Heart left ventricle (tissue), 16 donors: ENCODE data around the gene NCKAP1. TPM values are rescaled to one million over a fixed set of nuclear protein-coding genes. Genes with fewer than 3 reads are reported as not detected.

Experiments
- ATAC-seq, 4 donors: fragments of 200-7000 bp; cut with Tn5 transposase; one replicate each; pipeline ENCODE4 v1.9.1; 2020 to 2022; ENCODE audit warnings: moderate library complexity in 4 of 4, mild to moderate bottlenecking in 3 of 4, moderate number of reproducible peaks in 1 of 4
- DNase-seq, 5 donors: peaks; one replicate each; pipeline ENCODE4 v3.0.0-alpha.2; 2020
- H3K27ac ChIP-seq, 12 donors: fragments of 200-600 bp; sonication (generic) in 4 of 12; one replicate each; pipeline versions ENCODE4 v1.5.0 to v1.8.0; 2016 to 2022; ENCODE audit warnings: mild to moderate bottlenecking in 2 of 12
- H3K27me3 ChIP-seq, 9 donors: fragments of 200-600 bp; sonication (generic) in 2 of 9; one replicate each; pipeline versions ENCODE4 v1.5.1 to v1.8.0; 2016 to 2022; ENCODE audit warnings: mild to moderate bottlenecking in 3 of 9
- H3K36me3 ChIP-seq, 9 donors: fragments of 200-600 bp; sonication (generic) in 2 of 9; one replicate each; pipeline versions ENCODE4 v1.5.0 to v1.8.0; 2018 to 2022; ENCODE audit warnings: mild to moderate bottlenecking in 2 of 9
- H3K4me1 ChIP-seq, 12 donors: fragments of 200-600 bp; sonication (generic) in 4 of 12; one replicate each; pipeline versions ENCODE4 v1.5.0 to v1.8.0; 2016 to 2022; ENCODE audit warnings: mild to moderate bottlenecking in 3 of 12
- H3K4me3 ChIP-seq, 12 donors: fragments of 200-600 bp; sonication (generic) in 4 of 12; one replicate each; pipeline versions ENCODE4 v1.5.0 to v1.8.0; 2017 to 2022; ENCODE audit warnings: mild to moderate bottlenecking in 9 of 12, moderate library complexity in 4 of 12
- H3K9me3 ChIP-seq, 12 donors: fragments of 200-600 bp; sonication (generic) in 4 of 12; one replicate each; pipeline versions ENCODE4 v1.5.0 to v1.8.0; 2016 to 2022; ENCODE audit warnings: mild to moderate bottlenecking in 1 of 12
- CTCF ChIP-seq, 12 donors: fragments of 200-600 bp; sonication (generic) in 4 of 12; IDR thresholded peaks; one replicate each; pipeline versions ENCODE4 v1.5.0 to v1.8.0; 2018 to 2022; ENCODE audit warnings: antibody characterized with exemption in 12 of 12, mild to moderate bottlenecking in 5 of 12
- POLR2A ChIP-seq, 2 donors: fragments of 450-650 bp; IDR thresholded peaks; one replicate each; pipeline ENCODE4 v1.6.1; 2017; ENCODE audit warnings: antibody characterized with exemption in 2 of 2, mild to moderate bottlenecking in 2 of 2, moderate library complexity in 2 of 2
- WGBS, 4 donors: extraction: QIAGEN DNeasy Blood & Tissue Kit in 2 of 4; methylation state at CpG; one replicate each; pipeline versions ENCODE4 v1.1.5 to v1.1.7; 2013 to 2018; 5-methylcytosine and 5-hydroxymethylcytosine counted together
- intact Hi-C, 10 donors: fragments of 100-400 bp; cut with DNase I; formaldehyde crosslinking; loops; one replicate each; pipeline versions ENCODE4 v1.11.1 to v1.14.2; 2022
- polyA plus RNA-seq, 2 donors: library from polyadenylated mRNA; stranded (reverse); fragments of 200-250 nt; gene quantifications; one replicate each; pipeline ENCODE4 v1.2.3, GENCODE V29; 2013
- total RNA-seq, 9 donors: library from RNA; depleted of rRNA in 2 of 9; stranded (reverse); fragments of >200 nt in 2 of 9; fragmentation: NEBNext Ultra II Directional in 3 of 9; extraction: Animal tissue kit (Norgen Biotek cat#: 25700) in 3 of 9; gene quantifications; one replicate each; pipeline versions ENCODE4 v1.1.0 to v1.2.4, GENCODE V29; 2016 to 2023
- donor health status: ischemic (EF 13 %, LVEDD 7.1; RV severe dilation, severe dysfunction).
- donor health status: healthy with polysubstance abuse.
- donor health status: DM: no; HTN: yes; CAD: no.
- donor health status: DM: no; HTN: no; CAD: no.
- donor health status: ischemic (EF 25% LVEDD 6.9; RV normal size, moderate dysfunction).
- donor health status: ischemic (EF 25% LVEDD 5.7; RV mildly dilated, moderate dysfunction).
- donor health status: healthy.
- donor health status: DM: yes; HTN: yes; CAD: no.
- donor health status: ischemic (EF 35%, LVEDD 5.7; RV mildly dilated, moderate dysfunction).
- donor health status: nonischemic (EF 11% LVEDD 7.7; RV severe dilation, severe dysfunction).
- donor health status: DM: yes; HTN: yes; CAD: no.
- donor health status: PGD.
- donor health status: ischemic (EF 29% LVEDD 5.4; RV normal size, mild dysfunction).
- donor health status: nonischemic (EF 23%, LVEDD 6.1; RV moderate dilation, normal function).

The NCKAP1 gene
- total and polyA plus RNA-seq, 11 donors: 33.5 to 168 (median 138) TPM

- ATAC-seq: no peak
- no peaks in the 10 kb centered on the region for H3K27me3 ChIP-seq
- no peaks in the 10 kb centered on the region for H3K36me3 ChIP-seq
- DNase-seq: no peak
- WGBS, 4 donors: 74 to 83% (median 78%) methylated on average over 4 of the region's 4 CpGs
- intact Hi-C loops: no loop called here
- H3K4me1 ChIP-seq: peaks cover 0 to 4% (median 0%) of the 10 kb centered on the region in 12 donors
- no peak overlapping the region for H3K4me3 ChIP-seq
- H3K9me3 ChIP-seq: peaks cover 0 to 2% (median 0%) of the 10 kb centered on the region in 12 donors
- no peak for TF ChIP-seq POLR2A (IDR thresholded peaks at IDR 0.05)
- no peak for TF ChIP-seq CTCF (IDR thresholded peaks at IDR 0.05)
- H3K27ac ChIP-seq: no peak overlapping the region
Observed at GRCh38 chr2:182891611-182892010, 146.6 kb downstream of the NCKAP1 start.

GRCh38 chr2:182890773-182891378, 147.4 kb downstream of the NCKAP1 start:
- no peaks in the 10 kb centered on the region for H3K36me3 ChIP-seq
- no peak for DNase-seq
- WGBS, 4 donors: 85 to 93% (median 92%) methylated on average over 3 of the region's 3 CpGs
- TF ChIP-seq CTCF (IDR thresholded peaks at IDR 0.05) (no peak), POLR2A (IDR thresholded peaks at IDR 0.05) (no peak)
- H3K27ac ChIP-seq: no peak overlapping the region
- H3K4me1 ChIP-seq: peaks cover 0 to 4% (median 0%) of the 10 kb centered on the region in 12 donors
- no peaks in the 10 kb centered on the region for H3K27me3 ChIP-seq
- no peak overlapping the region for H3K4me3 ChIP-seq
- H3K9me3 ChIP-seq: peaks cover 0 to 2% (median 0%) of the 10 kb centered on the region in 12 donors
- intact Hi-C loops: no loop called here
- ATAC-seq: no peak

- DNase-seq (no peak), ATAC-seq (no peak)
- intact Hi-C loops: no loop called here
- peaks cover 0 to 4% (median 0%) of the 10 kb centered on the region in 12 donors for H3K4me1 ChIP-seq
- H3K36me3 ChIP-seq: no peaks in the 10 kb centered on the region
- H3K27me3 ChIP-seq: no peaks in the 10 kb centered on the region
- no peak overlapping the region for H3K27ac ChIP-seq
- no peak for TF ChIP-seq POLR2A (IDR thresholded peaks at IDR 0.05)
- TF ChIP-seq CTCF (IDR thresholded peaks at IDR 0.05): no peak
- peaks cover 0 to 2% (median 0%) of the 10 kb centered on the region in 12 donors for H3K9me3 ChIP-seq
- 86 to 96% (median 89%) methylated on average over 7 of the region's 7 CpGs for WGBS, 4 donors
- H3K4me3 ChIP-seq: no peak overlapping the region
Observed at GRCh38 chr2:182890305-182890704, 148.0 kb downstream of the NCKAP1 start.

GRCh38 chr2:182887753-182888415, 150.4 kb downstream of the NCKAP1 start:
- TF ChIP-seq POLR2A (IDR thresholded peaks at IDR 0.05) (no peak), CTCF (IDR thresholded peaks at IDR 0.05) (no peak)
- WGBS, 4 donors: 86 to 93% (median 90%) methylated on average over 4 of the region's 4 CpGs

More at GRCh38 chr2:182887753-182888415, 150.4 kb downstream of the NCKAP1 start:
- H3K4me3 ChIP-seq: no peak overlapping the region
- no peaks in the 10 kb centered on the region for H3K27me3 ChIP-seq
- no peak overlapping the region for H3K27ac ChIP-seq
- intact Hi-C loops: no loop called here
- ATAC-seq: no peak
- no peak for DNase-seq
- H3K36me3 ChIP-seq: no peaks in the 10 kb centered on the region
- H3K9me3 ChIP-seq: no peaks in the 10 kb centered on the region
- H3K4me1 ChIP-seq: peaks cover 0 to 4% (median 0%) of the 10 kb centered on the region in 12 donors
